GM19468 (cell line): ENCODE measurements around the gene CIB4.
"Not testable (repeated sequence)": the region's sequence is repeated elsewhere in the genome, so short reads cannot be mapped to it uniquely, and the experiment has no call there.

Experiments
- ATAC-seq: cut with Tn5 transposase; IDR thresholded peaks from one replicate; pipeline ENCODE4 v1.9.1; 2021; ENCODE audit warnings: mild to moderate bottlenecking, moderate library complexity, moderate number of reproducible peaks; ENCODE audit not compliant: unreplicated experiment; ENCODE audit errors: extremely low read depth

CIB4 gene

DNA sequence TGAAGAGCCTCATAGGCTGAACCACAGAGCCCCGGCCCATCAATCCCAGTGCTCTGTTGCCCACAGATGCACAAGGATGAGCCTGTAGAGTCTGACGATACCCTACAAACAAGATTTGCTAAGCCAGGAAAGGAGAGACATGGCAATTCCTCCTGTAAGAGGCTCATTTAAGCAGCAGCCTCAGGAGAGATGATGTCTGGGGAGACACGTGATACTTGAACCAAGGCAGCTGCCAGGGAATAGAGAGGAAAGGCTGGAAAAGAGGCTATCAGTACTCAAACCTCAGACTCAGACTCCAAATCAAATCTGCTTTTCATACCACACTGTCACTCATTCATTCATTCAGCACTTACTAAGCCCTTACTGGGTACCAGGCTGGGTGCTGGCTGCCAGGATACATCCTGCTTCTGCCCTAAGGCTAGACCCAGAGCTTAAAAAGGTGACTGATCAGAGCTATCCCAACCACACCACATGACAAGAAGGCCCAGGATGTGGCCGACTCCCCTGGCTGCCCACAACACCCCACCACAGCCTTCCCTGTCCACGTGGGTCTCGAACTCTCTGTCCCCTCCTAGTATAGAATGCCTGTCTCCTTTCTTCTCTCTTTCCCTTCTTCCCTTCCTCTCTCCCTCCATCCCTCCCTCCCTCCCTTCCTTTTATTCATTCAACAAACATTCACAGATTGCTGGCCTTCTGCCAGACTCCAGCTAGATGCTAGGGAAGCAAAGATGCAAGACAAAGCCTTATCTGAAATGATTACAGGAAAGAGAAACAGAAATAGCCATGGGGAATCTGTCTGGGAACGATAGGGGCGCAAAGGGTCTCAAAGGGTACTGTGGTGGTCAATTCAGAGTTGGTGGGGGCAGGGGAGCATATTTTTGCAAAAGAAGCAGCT, 27.9 kb upstream of the CIB4 start:
- no peak for ATAC-seq

DNA sequence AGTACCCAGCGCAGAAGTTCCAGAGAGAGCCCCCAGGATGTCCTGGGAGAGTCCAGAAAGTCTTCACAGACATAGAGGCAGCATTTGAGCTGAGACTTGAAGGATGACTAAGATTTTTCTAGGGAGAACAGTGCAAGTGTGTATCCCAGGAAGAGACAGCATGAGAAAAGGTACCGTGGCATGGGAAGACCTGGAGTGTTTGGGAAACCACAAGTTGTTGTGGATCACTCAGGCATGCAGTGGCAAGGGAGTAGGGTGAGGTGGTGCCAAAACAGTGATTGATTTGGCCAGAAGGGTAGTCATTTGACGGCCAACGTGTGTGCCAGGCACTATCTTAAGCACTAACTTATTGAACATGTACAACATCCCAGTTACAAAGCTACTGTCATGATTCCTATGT, 26.9 kb upstream of the CIB4 start:
- ATAC-seq = no peak

DNA sequence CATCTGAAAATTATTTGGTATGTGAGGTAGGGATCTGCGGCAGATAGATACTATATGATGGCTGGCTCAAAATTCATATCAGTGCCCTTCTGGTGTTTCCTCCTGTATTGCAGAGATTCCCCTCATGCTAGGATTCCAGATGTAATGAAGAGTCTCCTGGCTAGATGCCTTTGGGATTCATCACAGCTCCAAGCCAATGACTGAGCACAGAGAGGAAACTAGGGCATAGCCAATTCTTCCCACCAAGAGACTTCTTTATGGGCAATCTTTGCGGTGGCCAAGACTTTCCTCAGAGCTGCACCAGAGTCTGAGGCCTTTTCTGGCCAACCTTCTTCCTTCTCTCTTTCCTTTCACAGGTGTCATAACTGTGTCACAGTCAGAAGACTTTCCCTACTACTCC, 25.5 kb upstream of the CIB4 start:
- ATAC-seq = no peak

DNA sequence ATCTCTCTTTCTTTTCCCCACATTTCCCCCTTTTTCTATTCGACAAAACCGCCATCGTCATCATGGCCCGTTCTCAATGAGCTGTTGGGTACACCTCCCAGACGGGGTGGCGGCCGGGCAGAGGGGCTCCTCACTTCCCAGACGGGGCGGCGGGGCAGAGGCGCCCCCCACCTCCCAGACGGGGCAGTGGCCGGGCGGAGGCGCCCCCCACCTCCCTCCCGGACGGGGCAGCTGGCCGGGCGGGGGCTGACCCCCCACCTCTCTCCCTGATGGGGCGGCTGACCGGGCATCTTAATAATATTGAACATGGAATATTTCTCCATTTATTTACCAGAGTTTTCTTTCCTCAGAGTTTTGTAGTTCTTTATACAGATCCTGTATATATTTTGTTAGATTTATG, 24.1 kb upstream of the CIB4 start:
- ATAC-seq = not testable (repeated sequence)

DNA sequence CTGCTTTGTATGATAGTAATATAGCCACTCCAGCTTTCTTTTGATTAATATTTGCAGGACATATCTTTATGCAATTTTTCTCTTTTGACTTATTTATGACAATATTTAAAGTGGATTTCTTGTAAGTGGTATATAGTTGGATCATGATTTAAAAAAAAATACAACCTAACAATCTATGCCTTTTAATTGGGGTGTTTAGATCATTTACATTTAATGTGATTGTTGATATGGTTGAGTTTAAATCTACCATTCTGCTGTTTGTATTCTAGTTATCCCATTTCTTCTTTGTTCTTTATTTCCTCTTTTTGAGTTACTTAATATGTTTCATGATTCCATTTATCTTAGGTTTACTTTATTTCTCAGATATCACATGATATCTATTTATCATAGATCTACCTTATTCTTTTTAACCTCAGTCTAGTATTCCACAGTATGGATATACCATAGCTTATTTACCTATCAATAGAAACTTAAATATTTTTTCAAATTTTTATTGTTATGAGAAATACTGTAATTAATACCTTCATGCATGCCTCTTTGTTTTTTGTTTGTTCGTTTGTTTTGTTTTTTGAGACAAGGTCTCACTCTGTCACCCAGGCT, 19.3 kb upstream of the CIB4 start:
- no peak for ATAC-seq

DNA sequence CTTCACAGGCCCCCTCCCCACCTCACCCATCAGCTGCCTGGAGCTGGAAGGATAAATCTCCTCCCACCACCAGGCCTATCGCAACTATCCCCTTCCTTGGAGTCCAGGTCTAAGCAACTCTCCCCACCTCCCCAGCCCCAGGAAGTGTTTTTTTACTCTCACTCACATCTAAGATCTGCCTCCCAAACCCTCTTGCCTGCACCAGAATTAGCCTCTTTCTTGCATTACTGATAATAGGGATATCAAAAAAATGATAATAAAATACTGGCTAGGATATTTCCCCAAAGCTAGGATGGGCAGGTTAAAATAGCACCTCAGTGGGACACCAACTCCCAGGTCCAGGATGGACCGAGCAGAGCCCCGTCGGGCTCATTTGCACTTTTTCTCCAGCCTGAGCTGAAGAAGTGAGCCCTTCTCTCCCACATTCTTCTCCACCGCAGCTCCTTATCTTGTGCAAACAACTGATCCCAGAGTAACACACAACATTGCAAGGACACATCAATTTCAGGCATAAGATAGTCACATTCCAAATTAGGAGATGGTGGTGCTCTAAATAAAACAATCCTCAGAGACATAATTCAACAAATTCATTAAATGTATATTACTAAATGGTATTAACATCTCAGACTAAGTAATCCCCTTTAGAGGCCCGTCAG, 17.7 kb upstream of the CIB4 start:
- no peak for ATAC-seq

DNA sequence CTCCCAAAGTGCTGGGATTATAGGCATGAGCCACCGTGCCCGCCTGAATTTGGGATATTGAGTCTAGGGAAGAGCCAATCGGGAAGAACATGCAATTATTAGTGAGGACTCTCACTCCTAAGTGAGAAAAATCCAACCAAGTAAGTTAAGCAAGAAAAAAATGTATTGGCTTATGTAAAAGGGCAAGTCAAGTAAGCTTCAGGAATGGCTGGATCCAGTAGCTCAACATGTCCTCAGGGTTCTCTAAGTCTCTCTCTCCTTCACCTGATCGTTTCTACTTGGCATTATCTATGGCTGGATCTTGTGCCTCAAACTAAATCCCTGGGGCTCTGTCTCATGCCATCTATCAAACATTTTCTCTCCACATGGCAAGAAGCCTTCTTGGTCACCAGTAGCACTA, 16.1 kb upstream of the CIB4 start:
- no peak for ATAC-seq

DNA sequence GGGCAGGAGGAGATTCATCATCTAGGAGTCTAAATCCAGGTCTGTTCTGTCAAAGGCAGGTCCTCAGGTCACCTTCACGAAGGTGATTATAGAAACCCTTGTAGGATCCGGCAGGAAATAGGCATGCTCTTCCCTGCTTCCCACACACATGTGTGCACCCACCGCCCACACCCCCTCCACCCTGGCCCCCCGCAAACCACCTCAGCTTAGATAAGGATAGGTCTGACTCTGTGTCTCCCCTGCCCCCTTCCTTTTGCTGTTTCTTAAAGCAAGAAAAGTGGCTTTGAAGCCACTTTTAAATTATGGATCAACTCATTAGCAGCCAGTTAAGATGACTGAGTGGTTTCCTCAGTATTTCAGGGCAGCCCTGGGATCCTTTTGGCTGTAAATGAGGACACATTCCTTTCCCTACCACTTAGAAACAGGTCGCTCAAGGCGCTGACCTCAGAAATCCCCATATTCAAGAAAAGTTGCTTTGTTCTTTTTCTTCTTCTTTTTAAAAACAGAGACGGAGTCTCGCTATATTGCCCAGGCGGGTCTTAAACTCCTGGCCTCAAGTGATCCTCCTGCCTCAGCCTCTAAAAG, 14.5 kb upstream of the CIB4 start:
- ATAC-seq = no peak

DNA sequence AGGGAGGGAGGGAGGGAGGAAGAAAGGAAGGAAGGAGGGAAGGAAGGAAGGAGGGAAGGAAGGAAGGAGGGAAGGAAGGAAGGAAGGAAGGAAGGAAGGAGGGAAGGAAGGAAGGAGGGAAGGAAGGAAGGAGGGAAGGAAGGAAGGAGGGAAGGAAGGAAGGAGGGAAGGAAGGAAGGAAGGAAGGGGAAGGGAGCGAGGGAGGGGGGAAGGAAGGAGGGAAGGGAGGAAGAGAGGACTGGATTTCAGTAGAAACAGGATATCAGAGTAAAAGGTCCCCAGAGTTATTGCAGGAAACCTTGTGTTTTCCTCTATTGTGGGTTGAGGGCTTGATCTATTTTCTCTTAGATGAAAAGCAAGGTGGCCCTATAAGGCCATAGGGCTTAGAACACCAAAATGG, 14.0 kb upstream of the CIB4 start:
- not testable (repeated sequence) for ATAC-seq

DNA sequence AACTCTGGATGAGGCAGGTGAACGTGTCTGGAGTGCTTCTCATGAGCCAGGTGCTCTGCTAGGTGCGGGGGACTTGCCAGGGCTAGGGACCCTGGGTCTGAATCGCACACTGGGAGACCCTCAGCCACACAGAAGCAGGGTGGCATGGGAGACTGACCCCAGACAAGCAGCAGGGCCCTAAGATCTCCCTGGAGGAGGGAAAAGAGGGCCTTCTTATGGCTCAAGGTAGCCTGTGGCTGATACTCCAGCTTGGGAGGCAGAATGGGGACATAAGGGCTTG, 12.8 kb upstream of the CIB4 start:
- ATAC-seq = no peak

DNA sequence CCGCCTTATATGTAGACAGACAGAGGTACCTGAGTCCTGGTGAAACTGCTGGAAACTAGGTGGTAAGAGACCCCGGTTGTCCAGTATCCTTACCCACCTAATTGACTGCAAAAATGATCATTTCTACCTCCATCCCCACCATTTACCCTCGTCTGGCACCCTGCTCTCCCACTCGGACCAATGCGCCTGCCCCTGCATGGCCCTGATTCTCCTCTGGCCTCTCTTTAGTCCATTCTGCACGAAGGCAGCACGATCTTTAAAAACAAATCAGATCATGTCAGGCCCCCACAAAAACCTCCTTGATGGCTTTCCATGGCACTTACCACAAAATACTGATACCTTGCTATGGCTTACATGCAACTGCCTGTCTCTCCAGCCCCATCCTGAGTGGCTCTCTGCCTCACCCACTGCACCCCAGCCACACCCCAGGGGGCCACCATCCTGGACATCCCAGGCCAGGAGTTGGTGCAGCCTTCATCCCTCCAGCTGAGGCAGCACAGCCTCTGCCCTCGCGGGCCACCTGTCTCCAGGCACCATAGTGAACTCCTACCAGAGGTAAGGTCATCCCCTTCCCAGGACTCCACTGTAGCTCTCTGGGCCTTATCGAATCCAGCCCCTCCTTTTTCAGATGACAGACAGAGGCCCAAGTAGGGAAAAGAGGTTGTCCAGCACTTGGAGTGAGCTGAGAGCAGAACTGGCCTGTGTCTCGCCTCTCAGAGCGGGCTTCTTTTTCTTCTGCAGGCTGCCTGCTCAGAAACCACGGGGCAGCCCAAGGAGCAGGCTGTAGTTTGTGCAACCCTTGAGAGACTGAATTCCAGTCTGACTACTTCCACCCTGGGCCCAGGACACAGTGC, 12.3 kb upstream of the CIB4 start:
- no peak for ATAC-seq

DNA sequence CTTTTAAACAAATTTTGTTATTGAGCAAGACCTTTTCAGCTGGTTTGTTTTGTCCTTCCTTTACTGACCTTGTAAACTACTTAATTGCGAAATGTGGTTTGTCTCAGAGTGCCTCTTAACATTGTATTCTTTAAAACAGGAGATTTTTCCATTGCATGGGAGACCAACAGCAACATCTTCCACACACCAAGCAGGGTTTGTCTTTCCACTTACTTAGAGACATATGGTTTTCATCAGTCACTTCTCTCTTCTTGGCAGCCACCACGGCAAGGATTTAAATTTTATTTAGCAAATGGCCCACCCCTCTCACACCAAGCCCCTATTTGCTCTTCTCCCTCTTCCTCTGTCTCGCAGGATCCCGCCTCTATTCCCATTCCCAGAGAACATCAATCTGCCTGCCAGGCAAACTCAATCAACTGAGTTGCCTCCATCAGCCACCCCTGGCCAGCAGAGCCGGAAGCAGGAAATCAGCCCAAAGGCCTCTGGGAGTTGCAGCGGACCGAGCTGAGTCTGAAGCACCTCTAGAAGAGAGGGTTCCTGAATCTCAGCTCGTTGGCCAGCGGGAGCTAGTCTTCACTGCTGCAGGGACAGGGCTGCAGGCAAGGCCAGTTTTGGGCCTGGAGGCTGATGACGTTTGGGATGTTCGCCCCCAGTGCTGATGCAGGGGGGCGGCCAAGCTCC, 11.3 kb upstream of the CIB4 start:
- ATAC-seq = no peak

DNA sequence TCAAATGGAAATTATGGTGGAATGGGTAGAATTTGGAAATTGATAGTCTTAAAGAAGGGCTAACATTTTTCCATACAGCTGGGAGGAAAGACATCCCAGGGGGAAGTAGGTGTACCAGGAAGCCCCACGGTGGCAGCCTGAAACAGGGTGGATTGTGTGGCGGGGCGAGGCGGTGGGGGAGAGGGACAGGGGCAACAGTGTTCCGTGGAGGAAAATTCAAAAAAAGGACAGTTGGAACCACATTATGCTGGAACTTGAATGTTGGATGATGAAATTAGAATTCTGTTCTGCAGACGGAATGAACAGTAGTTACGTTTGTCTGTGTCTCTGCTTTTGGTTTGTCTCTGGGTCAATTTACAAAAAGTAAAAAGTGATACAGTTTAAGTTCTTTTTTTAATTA, 10.6 kb upstream of the CIB4 start:
- ATAC-seq = no peak

DNA sequence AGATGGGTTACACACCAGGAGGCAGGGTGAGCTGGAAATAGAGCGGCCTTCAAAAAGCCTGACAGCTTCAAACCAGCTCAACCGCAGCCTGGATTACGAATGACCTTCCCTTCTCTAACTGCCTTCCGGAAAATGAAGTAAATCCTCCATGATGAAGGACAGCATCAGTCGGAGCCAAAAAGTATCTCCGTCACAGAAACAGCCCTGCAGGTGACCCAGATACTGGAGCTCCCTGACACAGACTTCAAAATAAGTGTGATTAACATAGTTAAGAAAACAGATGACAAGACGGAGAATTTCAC, 10.3 kb upstream of the CIB4 start:
- no peak for ATAC-seq

DNA sequence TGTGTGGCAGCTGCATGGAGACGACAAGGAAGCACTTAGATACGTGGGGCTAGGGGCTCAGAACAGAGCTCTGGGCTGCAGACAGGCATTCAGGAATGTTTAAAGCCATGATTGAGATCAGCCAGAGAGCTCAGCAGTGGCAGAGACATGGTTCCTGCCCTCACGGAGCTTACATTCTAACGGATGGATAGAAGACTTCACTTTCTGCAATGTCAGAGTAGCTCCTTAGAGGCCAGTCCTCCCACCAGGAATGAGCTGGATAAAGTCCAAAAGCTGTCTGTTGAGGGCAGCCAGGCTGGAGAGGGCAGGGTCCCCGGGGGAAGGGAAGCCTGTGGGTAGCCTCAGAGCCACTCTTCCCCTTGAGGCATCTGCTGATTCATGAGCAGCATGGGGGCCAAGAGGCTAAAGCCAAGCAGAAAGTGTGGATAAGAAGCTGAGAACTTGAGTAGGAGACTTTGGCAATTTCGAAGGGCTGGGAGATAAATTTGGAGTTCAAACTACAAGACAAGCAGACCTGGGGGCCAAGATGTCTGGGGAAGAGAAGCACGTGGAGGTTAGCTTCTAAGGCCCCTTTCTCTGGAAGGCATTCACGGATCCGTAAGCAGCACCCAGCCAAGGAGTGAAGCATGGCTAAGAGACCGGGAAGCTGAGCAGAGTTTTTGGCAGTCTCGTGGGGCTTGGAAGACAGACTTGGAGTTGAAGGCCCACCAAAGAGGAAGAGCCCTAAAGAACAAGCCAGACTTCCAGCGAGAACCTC, 9.7 kb upstream of the CIB4 start:
- ATAC-seq = no peak

DNA sequence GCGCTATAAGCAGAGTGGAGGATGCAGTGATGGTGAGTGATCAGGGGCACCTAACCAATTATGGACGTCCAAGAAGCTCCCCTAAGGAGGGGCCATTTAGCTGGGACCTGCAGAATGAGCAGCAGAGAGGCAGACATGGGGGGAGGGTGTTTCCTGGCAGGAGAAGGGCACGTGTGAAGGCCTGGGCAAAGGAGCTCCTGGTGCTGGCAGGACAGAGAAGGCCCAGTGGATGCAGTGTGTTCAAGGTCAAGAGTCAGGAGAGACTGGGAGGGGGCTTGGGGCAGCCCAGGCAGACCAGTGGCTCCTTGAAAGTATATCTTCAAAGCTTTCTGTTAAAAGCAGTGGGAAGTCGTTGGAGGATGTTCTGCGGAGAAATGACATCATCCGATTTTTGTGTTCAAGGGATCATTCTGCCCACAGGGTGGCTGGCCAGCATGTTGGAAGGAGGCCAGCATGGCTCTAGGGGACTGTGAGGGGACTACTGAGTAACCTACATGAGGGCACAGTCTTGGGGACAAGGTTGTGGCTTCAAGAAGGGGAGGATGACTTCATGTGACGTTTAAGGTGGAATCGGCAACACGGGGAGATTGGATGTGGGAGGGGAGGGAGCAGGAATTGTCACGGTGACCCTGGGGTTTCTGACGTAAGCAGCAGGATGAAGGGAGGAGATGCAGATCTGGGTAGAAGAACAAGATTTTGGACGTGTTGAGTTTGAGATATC, 9.0 kb upstream of the CIB4 start:
- ATAC-seq = no peak

DNA sequence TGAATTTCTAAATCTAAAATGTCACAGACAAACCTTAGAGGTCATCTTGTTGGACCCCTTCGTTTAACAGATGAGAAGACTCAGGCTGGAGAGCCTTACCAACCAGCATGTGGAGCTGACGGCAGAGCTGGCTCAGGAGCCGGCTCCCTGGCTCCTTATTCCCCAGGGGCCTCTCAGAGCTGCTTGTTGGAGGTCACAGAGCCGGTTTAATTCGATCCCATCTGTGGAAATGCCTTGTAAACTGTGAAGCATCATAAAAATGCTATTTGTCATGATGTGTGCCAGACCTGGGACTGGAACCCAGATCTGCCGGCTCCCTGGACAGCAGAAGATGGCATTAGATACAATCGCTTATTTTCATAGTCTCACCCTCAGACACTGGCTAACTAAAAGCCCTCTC, 8.2 kb upstream of the CIB4 start:
- no peak for ATAC-seq

DNA sequence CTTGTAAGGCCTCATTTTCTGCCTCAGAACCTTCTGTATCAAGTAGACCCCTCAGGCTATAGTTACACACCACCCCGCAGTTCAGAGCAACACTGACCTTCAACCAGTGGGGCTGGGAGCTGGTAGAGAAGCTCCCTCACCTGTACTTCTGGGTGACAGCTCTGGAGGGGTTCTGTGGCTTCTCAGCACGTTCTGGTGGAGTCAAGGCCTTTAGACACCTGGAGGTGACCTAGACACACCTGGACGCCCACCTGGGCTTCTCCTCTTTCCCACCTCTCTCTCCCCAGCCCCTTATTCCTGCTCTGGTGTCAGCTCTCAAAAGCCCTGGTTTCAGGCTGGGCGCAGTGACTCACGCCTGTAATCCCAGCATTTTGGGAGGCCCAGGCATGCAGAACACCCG, 7.3 kb upstream of the CIB4 start:
- ATAC-seq = no peak

DNA sequence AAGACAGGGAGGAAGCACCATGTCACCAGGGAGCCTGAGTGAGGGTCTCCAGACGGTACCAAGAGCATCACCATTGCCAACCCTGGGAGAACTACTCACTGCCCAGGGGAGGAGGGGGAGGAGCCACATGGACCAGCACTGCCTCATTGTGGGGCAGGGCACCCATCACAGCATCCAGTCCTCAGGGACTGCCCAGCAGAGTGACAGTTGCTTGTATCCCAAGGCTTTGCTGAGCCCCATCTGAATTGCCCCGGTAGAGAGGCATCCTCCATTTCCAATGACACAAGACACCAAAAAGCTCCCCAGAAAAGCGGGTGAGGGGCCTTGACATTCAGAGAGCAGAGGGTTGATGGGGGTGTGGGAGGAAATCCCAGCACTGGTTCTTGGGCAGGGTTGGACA, 6.8 kb upstream of the CIB4 start:
- ATAC-seq = no peak
